ENCODE measurements around the gene RUNX3.

RUNX3 gene

GRCh38 chr1:24878775-24879742 is 51.0 kb downstream of the RUNX3 start:
- DNase-seq: no peak

GRCh38 chr1:24878045-24878444 is 52.0 kb downstream of the RUNX3 start:
- no peak for DNase-seq

- DNase-seq: no peak
Measured at GRCh38 chr1:24875991-24876506, 54.0 kb downstream of the RUNX3 start.

GRCh38 chr1:24875257-24875656 is 54.8 kb downstream of the RUNX3 start:
- no peak for DNase-seq

- DNase-seq: no peak
Measured at GRCh38 chr1:24874611-24875234, 55.4 kb downstream of the RUNX3 start.

GRCh38 chr1:24874056-24874455 is 56.0 kb downstream of the RUNX3 start:
- no peak for DNase-seq

GRCh38 chr1:24873148-24873547 is 56.9 kb downstream of the RUNX3 start:
- no peak for DNase-seq

- DNase-seq: peak; percentile 80 to 82
Measured at GRCh38 chr1:24872061-24872850, 57.8 kb downstream of the RUNX3 start.

- no peak for DNase-seq
Measured at GRCh38 chr1:24871306-24871901, 58.7 kb downstream of the RUNX3 start.

- DNase-seq: peak in 1 of 2 donors; percentile 27
Measured at GRCh38 chr1:24870551-24871195, 59.4 kb downstream of the RUNX3 start.

GRCh38 chr1:24868016-24868875 is 61.8 kb downstream of the RUNX3 start:
- no peak for DNase-seq

GRCh38 chr1:24867084-24867870 is 62.8 kb downstream of the RUNX3 start:
- no peak for DNase-seq

GRCh38 chr1:24866211-24867083 is 63.6 kb downstream of the RUNX3 start:
- DNase-seq: no peak

- no peak for DNase-seq
Measured at GRCh38 chr1:24865587-24865986, 64.5 kb downstream of the RUNX3 start.

- DNase-seq: no peak
Measured at GRCh38 chr1:24865168-24865567, 64.9 kb downstream of the RUNX3 start.

GRCh38 chr1:24864370-24864777 is 65.7 kb downstream of the RUNX3 start:
- no peak for DNase-seq

GRCh38 chr1:24862775-24863483 is 67.1 kb downstream of the RUNX3 start:
- no peak for DNase-seq
